ENCODE data around the gene TTLL7.
"Not testable (repeated sequence)": the region's sequence is repeated elsewhere in the genome, so short reads cannot be mapped to it uniquely, and the experiment has no call there.

The TTLL7 gene

DNA sequence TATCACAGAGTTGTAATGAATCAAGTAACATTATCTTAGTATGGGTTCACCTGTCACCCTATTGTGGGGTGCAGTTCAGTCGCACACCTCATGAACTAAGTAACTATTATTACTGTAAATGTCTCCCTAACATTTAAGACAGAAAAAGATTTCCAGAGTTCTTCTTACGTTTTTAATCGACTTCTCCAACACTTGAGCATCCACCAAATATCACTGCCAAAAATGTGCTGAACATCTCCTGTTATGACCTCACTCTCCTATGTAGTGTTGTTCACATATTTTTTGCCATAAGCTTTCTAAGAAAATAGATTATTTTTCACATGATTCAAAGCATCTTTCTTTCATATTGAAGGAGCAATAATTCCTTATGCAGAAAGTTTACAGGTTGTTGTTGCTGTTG lies 1.3 kb downstream of the TTLL7 start:
- Histone ChIP-seq H3K9me3 (ENCODE audit: control insufficient read depth in 5 of 5, low read length in 5 of 5) (no peaks in the 10 kb centered on the region), H3K27me3 (ENCODE audit: control insufficient read depth in 5 of 5, insufficient read depth in 4 of 5, low read length in 5 of 5) (peaks cover 0 to 4% (median 0%) of the 10 kb centered on the region in 5 donors), H3K4me1 (ENCODE audit: control insufficient read depth in 5 of 5, insufficient read depth in 5 of 5, low read length in 5 of 5) (peaks cover 0 to 20% (median 16%) of the 10 kb centered on the region in 5 donors), H3K36me3 (ENCODE audit: control insufficient read depth in 5 of 5, insufficient read depth in 5 of 5, low read length in 5 of 5) (no peaks in the 10 kb centered on the region), H3K9ac (ENCODE audit: low read length in 5 of 5) (no peak overlapping the region), H3K27ac (ENCODE audit: low read depth, low read length) (no peak overlapping the region), H3K4me3 (ENCODE audit: low read depth in 1 of 5, low read length in 5 of 5) (no peak overlapping the region)

DNA sequence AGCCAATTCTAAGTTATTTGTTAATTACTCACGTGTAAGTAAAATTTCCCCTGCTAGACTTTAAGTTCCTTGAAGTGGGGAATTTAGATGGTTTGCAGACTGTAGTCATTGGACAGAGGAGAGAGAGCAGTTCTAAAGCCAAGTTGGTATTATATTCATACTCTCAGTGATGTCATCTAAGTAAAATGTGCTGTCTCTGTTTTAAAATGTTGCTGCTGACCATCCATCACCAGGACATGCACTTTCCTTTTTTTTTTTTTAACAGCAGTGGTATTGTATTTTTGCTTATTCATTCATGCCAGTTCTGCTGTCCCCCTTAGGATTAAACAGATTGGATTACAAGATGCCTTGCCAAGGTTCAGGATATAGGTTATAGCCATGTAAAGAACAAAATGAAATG lies 2.3 kb downstream of the TTLL7 start:
- Histone ChIP-seq H3K4me3 (ENCODE audit: low read depth in 1 of 5, low read length in 5 of 5) (no peak overlapping the region), H3K9me3 (ENCODE audit: control insufficient read depth in 5 of 5, low read length in 5 of 5) (no peaks in the 10 kb centered on the region), H3K9ac (ENCODE audit: low read length in 5 of 5) (no peak overlapping the region), H3K4me1 (ENCODE audit: control insufficient read depth in 5 of 5, insufficient read depth in 5 of 5, low read length in 5 of 5) (peaks cover 0 to 20% (median 16%) of the 10 kb centered on the region in 5 donors), H3K27me3 (ENCODE audit: control insufficient read depth in 5 of 5, insufficient read depth in 4 of 5, low read length in 5 of 5) (peaks cover 0 to 4% (median 0%) of the 10 kb centered on the region in 5 donors), H3K36me3 (ENCODE audit: control insufficient read depth in 5 of 5, insufficient read depth in 5 of 5, low read length in 5 of 5) (no peaks in the 10 kb centered on the region), H3K27ac (ENCODE audit: low read depth, low read length) (no peak overlapping the region)

DNA sequence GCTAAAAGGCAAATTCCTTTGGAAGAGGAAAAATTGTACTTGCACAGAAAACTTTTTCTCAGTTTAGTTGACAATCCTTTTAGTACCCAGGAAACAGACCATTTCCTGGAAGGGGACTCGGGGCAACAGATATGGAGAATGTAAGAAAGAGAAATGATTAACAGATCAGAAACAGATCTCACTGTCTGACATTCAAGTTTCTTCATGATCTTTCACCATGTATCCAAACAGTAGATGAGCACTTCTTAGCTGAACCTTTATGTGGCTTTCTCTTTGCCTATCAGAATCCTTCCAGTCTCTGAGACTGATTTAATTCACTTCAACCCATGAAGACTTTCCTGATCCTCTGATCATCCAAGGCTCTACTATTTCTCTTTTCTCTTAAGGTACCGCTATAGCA lies 2.7 kb downstream of the TTLL7 start:
- peaks cover 0 to 4% (median 0%) of the 10 kb centered on the region in 5 donors for H3K27me3 ChIP-seq (ENCODE audit: control insufficient read depth in 5 of 5, insufficient read depth in 4 of 5, low read length in 5 of 5)
- H3K36me3 ChIP-seq (ENCODE audit: control insufficient read depth in 5 of 5, insufficient read depth in 5 of 5, low read length in 5 of 5), result no peaks in the 10 kb centered on the region
- H3K4me1 ChIP-seq (ENCODE audit: control insufficient read depth in 5 of 5, insufficient read depth in 5 of 5, low read length in 5 of 5), result peaks cover 0 to 20% (median 16%) of the 10 kb centered on the region in 5 donors
- H3K9ac ChIP-seq (ENCODE audit: low read length in 5 of 5), result no peak overlapping the region
- H3K9me3 ChIP-seq (ENCODE audit: control insufficient read depth in 5 of 5, low read length in 5 of 5), result no peaks in the 10 kb centered on the region
- no peak overlapping the region for H3K4me3 ChIP-seq (ENCODE audit: low read depth in 1 of 5, low read length in 5 of 5)
- no peak overlapping the region for H3K27ac ChIP-seq (ENCODE audit: low read depth, low read length)

DNA sequence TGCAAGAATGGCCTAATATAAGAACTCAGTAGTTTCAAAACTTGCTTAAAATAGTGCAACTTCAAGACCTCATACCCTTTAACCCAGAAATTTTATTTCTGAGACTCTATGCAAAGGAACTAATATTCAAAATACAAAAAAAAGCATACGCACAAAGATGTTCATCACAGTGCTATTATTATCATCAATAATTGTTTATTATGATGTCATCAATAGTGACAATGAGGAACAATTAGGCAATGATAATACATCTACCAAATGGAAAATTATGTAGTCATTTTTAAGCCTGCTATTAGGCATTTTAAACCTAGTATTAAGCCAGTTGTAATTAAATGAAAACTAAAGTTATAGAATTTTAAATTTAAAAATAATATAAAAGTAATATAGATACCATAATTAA lies 3.3 kb downstream of the TTLL7 start:
- H3K9ac ChIP-seq (ENCODE audit: low read length in 5 of 5), result no peak overlapping the region
- no peak overlapping the region for H3K27ac ChIP-seq (ENCODE audit: low read depth, low read length)
- no peak overlapping the region for H3K4me3 ChIP-seq (ENCODE audit: low read depth in 1 of 5, low read length in 5 of 5)

DNA sequence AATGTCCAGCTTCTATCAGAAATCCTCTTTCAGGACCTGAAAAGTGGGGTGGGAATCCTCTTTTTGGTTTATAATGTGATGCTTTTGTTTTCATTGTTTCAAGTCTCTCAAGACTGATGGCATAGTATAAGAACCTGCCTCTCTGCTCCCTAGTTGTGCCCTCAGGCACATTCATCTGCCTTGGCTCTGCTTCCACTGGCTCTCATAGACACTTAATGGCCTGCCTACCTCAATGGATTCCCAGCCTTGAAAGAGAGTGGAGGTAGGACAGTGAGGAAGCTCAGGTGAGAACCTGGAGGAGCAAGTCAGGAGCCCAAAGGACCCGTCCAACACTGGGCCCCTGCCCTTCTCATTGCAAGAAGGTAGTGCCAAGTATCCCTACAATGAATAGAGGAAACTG lies 4.8 kb downstream of the TTLL7 start:
- H3K36me3 ChIP-seq (ENCODE audit: control insufficient read depth in 5 of 5, insufficient read depth in 5 of 5, low read length in 5 of 5), result no peaks in the 10 kb centered on the region
- H3K27me3 ChIP-seq (ENCODE audit: control insufficient read depth in 5 of 5, insufficient read depth in 4 of 5, low read length in 5 of 5), result no peaks in the 10 kb centered on the region
- no peak overlapping the region for H3K4me3 ChIP-seq (ENCODE audit: low read depth in 1 of 5, low read length in 5 of 5)
- H3K9me3 ChIP-seq (ENCODE audit: control insufficient read depth in 5 of 5, low read length in 5 of 5), result no peaks in the 10 kb centered on the region
- H3K4me1 ChIP-seq (ENCODE audit: control insufficient read depth in 5 of 5, insufficient read depth in 5 of 5, low read length in 5 of 5), result peaks cover 0 to 13% (median 12%) of the 10 kb centered on the region in 5 donors
- H3K9ac ChIP-seq (ENCODE audit: low read length in 5 of 5), result no peak overlapping the region
- no peak overlapping the region for H3K27ac ChIP-seq (ENCODE audit: low read depth, low read length)

More for the DNA sequence above, 3.3 kb downstream of the TTLL7 start:
- no peaks in the 10 kb centered on the region for H3K9me3 ChIP-seq (ENCODE audit: control insufficient read depth in 5 of 5, low read length in 5 of 5)
- H3K36me3 ChIP-seq (ENCODE audit: control insufficient read depth in 5 of 5, insufficient read depth in 5 of 5, low read length in 5 of 5), result no peaks in the 10 kb centered on the region
- peaks cover 0 to 4% (median 0%) of the 10 kb centered on the region in 5 donors for H3K27me3 ChIP-seq (ENCODE audit: control insufficient read depth in 5 of 5, insufficient read depth in 4 of 5, low read length in 5 of 5)
- H3K4me1 ChIP-seq (ENCODE audit: control insufficient read depth in 5 of 5, insufficient read depth in 5 of 5, low read length in 5 of 5), result peaks cover 0 to 20% (median 16%) of the 10 kb centered on the region in 5 donors

DNA sequence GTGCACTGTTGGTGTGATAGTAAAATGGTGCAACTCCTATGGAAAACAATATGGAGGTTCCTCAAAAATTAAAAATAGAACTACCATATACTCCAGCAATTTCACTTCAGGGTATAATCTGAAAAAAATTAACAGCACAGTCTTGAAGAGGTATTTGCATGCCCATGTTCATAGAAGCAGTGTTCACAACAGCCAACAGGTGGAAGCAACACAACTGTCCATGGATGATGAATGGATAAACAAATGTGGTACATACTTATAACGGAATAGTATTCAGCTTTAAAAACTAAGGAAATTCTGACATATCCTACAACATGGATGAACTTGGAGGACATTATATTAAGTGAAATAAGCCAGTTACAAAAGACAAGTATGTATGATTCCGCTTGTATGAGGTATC lies 8.2 kb downstream of the TTLL7 start:
- H3K36me3 ChIP-seq (ENCODE audit: control insufficient read depth in 5 of 5, insufficient read depth in 5 of 5, low read length in 5 of 5), result no peaks in the 10 kb centered on the region
- no peak overlapping the region for H3K9ac ChIP-seq (ENCODE audit: low read length in 5 of 5)
- H3K4me3 ChIP-seq (ENCODE audit: low read depth in 1 of 5, low read length in 5 of 5), result no peak overlapping the region
- no peak overlapping the region for H3K27ac ChIP-seq (ENCODE audit: low read depth, low read length)
- H3K27me3 ChIP-seq (ENCODE audit: control insufficient read depth in 5 of 5, insufficient read depth in 4 of 5, low read length in 5 of 5), result no peaks in the 10 kb centered on the region
- peaks cover 0 to 4% (median 0%) of the 10 kb centered on the region in 5 donors for H3K9me3 ChIP-seq (ENCODE audit: control insufficient read depth in 5 of 5, low read length in 5 of 5)
- peaks cover 0 to 6% (median 0%) of the 10 kb centered on the region in 5 donors for H3K4me1 ChIP-seq (ENCODE audit: control insufficient read depth in 5 of 5, insufficient read depth in 5 of 5, low read length in 5 of 5)

DNA sequence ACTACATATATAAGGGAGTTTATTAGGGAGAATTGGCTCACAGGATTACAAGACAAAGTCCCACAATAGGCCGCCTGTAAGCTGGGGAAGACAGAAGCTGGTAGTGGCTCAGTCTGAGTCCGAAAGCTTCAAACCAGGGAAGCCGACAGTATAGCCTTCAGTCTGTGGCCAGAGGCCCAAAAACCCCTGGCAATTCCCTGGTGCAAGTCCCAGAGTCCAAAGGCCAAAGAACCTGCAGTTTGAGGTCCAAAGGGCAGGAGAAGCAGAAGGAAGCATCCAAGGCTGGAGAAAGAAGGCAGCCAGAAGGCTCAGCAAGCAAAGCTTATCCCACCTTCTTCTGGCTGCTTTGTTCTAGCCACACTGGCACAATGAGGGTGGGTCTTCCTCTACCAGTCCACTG lies 13.9 kb downstream of the TTLL7 start:
- Histone ChIP-seq H3K9me3 (ENCODE audit: control insufficient read depth in 5 of 5, low read length in 5 of 5) (peaks cover 0 to 4% (median 0%) of the 10 kb centered on the region in 5 donors), H3K4me1 (ENCODE audit: control insufficient read depth in 5 of 5, insufficient read depth in 5 of 5, low read length in 5 of 5) (no peaks in the 10 kb centered on the region), H3K9ac (ENCODE audit: low read length in 5 of 5) (no peak overlapping the region), H3K27ac (ENCODE audit: low read depth, low read length) (no peak overlapping the region), H3K36me3 (ENCODE audit: control insufficient read depth in 5 of 5, insufficient read depth in 5 of 5, low read length in 5 of 5) (no peaks in the 10 kb centered on the region), H3K4me3 (ENCODE audit: low read depth in 1 of 5, low read length in 5 of 5) (no peak overlapping the region), H3K27me3 (ENCODE audit: control insufficient read depth in 5 of 5, insufficient read depth in 4 of 5, low read length in 5 of 5) (no peaks in the 10 kb centered on the region)

DNA sequence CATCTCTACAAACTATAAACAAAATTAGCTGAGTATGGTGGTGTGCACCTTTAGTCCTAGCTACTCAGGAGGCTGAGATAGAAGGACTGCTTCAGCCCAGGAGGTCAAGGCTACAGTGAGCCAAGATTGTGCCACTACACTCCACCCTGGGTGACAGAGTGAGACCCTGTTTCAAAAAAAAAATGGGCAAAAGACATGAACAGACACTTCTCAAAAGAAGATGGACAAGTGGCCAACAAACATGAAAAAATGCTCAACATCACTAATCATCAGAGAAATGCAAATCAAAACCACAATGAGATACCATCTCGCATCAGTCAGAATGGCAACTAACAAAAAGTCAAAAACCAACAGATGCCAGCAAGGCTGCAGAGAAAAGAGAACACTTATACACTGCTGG lies 15.0 kb downstream of the TTLL7 start:
- not testable (repeated sequence) for H3K27me3 ChIP-seq (ENCODE audit: control insufficient read depth in 5 of 5, insufficient read depth in 4 of 5, low read length in 5 of 5); H3K36me3 ChIP-seq (ENCODE audit: control insufficient read depth in 5 of 5, insufficient read depth in 5 of 5, low read length in 5 of 5); H3K27ac ChIP-seq (ENCODE audit: low read depth, low read length); H3K9me3 ChIP-seq (ENCODE audit: control insufficient read depth in 5 of 5, low read length in 5 of 5); H3K9ac ChIP-seq (ENCODE audit: low read length in 5 of 5); H3K4me3 ChIP-seq (ENCODE audit: low read depth in 1 of 5, low read length in 5 of 5); H3K4me1 ChIP-seq (ENCODE audit: control insufficient read depth in 5 of 5, insufficient read depth in 5 of 5, low read length in 5 of 5)

DNA sequence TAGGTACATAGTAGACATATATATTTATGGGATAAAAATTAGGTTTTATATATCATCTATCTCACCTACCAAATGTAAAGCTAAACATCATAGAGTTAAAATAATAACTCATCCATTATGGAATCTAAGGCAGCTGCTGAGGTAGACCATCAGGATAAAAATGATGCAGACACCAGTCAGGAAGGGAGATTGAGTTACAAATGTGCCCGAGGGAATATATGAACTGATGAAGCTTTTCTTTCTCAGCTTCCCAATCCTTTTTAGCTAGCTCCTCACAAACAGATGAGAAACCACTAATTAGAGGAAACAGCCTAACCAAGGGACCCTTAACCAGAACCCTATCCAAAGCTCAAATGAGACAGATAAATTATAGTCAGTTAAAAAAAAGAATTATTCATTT lies 20.9 kb downstream of the TTLL7 start:
- no peaks in the 10 kb centered on the region for H3K27me3 ChIP-seq (ENCODE audit: control insufficient read depth in 5 of 5, insufficient read depth in 4 of 5, low read length in 5 of 5)
- H3K9me3 ChIP-seq (ENCODE audit: control insufficient read depth in 5 of 5, low read length in 5 of 5), result no peaks in the 10 kb centered on the region
- H3K27ac ChIP-seq (ENCODE audit: low read depth, low read length), result no peak overlapping the region
- no peaks in the 10 kb centered on the region for H3K36me3 ChIP-seq (ENCODE audit: control insufficient read depth in 5 of 5, insufficient read depth in 5 of 5, low read length in 5 of 5)
- no peaks in the 10 kb centered on the region for H3K4me1 ChIP-seq (ENCODE audit: control insufficient read depth in 5 of 5, insufficient read depth in 5 of 5, low read length in 5 of 5)
- H3K4me3 ChIP-seq (ENCODE audit: low read depth in 1 of 5, low read length in 5 of 5), result no peak overlapping the region
- no peak overlapping the region for H3K9ac ChIP-seq (ENCODE audit: low read length in 5 of 5)

DNA sequence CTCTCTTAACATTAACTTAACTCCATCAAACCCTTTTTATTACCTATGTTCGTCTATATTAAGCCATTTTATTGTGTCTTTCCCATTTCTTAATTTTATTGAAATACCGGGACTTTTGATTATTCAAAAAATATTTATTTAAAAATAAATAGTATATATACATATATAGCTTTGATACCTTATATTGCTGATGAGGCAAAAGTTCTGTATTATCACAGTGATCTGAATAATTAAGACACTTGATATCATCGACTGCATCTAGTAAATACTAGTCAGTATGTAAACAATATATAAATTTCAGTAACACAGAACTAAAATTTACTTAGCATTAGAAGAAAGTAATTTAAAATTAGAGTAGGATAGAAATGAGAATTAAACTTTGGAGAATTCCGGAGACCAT lies 22.0 kb downstream of the TTLL7 start:
- H3K9ac ChIP-seq (ENCODE audit: low read length in 5 of 5), result no peak overlapping the region
- no peaks in the 10 kb centered on the region for H3K36me3 ChIP-seq (ENCODE audit: control insufficient read depth in 5 of 5, insufficient read depth in 5 of 5, low read length in 5 of 5)
- H3K4me1 ChIP-seq (ENCODE audit: control insufficient read depth in 5 of 5, insufficient read depth in 5 of 5, low read length in 5 of 5), result no peaks in the 10 kb centered on the region
- H3K9me3 ChIP-seq (ENCODE audit: control insufficient read depth in 5 of 5, low read length in 5 of 5), result no peaks in the 10 kb centered on the region
- no peak overlapping the region for H3K4me3 ChIP-seq (ENCODE audit: low read depth in 1 of 5, low read length in 5 of 5)
- H3K27ac ChIP-seq (ENCODE audit: low read depth, low read length), result no peak overlapping the region
- no peaks in the 10 kb centered on the region for H3K27me3 ChIP-seq (ENCODE audit: control insufficient read depth in 5 of 5, insufficient read depth in 4 of 5, low read length in 5 of 5)

DNA sequence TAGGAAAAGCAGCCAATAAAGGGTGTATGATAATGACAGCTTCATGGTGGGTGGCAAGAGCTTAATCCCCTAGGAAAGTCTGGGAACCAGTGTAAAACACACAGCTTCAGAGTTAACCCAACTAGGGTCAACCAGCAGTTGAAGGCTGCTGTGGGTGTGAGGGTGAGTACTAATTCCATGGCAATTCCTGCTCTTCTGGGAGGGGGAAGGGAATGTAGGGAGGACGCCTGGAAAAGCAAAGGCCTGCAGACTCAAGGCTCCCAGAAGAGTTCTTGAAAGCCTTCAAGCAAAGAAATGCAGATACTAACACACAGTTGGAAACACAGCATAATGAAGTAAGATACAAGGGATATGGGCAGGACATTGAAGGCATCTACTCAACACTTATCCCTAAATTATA lies 28.1 kb downstream of the TTLL7 start:
- no peak overlapping the region for H3K27ac ChIP-seq (ENCODE audit: low read depth, low read length)
- no peaks in the 10 kb centered on the region for H3K27me3 ChIP-seq (ENCODE audit: control insufficient read depth in 5 of 5, insufficient read depth in 4 of 5, low read length in 5 of 5)
- no peaks in the 10 kb centered on the region for H3K4me1 ChIP-seq (ENCODE audit: control insufficient read depth in 5 of 5, insufficient read depth in 5 of 5, low read length in 5 of 5)
- H3K4me3 ChIP-seq (ENCODE audit: low read depth in 1 of 5, low read length in 5 of 5), result no peak overlapping the region
- H3K9ac ChIP-seq (ENCODE audit: low read length in 5 of 5), result no peak overlapping the region
- no peaks in the 10 kb centered on the region for H3K36me3 ChIP-seq (ENCODE audit: control insufficient read depth in 5 of 5, insufficient read depth in 5 of 5, low read length in 5 of 5)
- no peaks in the 10 kb centered on the region for H3K9me3 ChIP-seq (ENCODE audit: control insufficient read depth in 5 of 5, low read length in 5 of 5)

All from subcutaneous abdominal adipose tissue (tissue), 5 donors.